Fibroblast of pulmonary artery (primary cell): ENCODE data around the gene MFAP1.
A peak's percentile ranks its signal among the peaks of the same experiment; 100 is the strongest.

ENCODE experiments used
- DNase-seq: peaks from one replicate; pipeline ENCODE4 v3.0.0-alpha.2; 2010; ENCODE audit warnings: low read depth
- H3K4me3 ChIP-seq: replicated peaks from 2 replicates; pipeline ENCODE4 v1.5.1; 2011; ENCODE audit warnings: low read depth, mild to moderate bottlenecking, control low read depth, low read length, moderate library complexity
- TF ChIP-seq, protein P1 (sequence below): IDR thresholded peaks from 2 replicates; pipeline ENCODE4 v1.5.1; 2011; ENCODE audit warnings: mild to moderate bottlenecking, control low read depth, low read length, inconsistent platforms; ENCODE audit errors: missing control alignments

Gene MFAP1

DNA sequence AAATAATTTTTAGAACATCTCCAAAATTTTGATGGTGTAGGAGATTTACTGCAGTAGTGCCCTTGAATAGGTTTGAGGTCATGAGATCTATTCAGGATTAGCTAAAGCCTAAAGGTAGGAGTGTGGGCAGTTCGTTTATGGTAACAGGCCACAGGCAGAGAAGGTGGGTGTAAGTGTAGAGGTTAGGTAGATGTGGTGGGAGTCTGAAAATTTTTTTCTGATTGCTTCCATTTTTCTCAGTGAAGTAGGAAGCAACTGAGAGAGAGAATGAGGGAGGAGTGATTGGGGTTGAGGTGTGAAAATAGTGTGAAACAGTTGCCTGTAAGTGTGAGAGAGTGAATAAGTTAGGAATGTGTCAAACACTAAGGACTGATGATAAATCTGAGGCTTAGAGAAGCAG lies 45.5 kb downstream of the MFAP1 start:
- no peak for DNase-seq
- TF ChIP-seq, protein P1, sequence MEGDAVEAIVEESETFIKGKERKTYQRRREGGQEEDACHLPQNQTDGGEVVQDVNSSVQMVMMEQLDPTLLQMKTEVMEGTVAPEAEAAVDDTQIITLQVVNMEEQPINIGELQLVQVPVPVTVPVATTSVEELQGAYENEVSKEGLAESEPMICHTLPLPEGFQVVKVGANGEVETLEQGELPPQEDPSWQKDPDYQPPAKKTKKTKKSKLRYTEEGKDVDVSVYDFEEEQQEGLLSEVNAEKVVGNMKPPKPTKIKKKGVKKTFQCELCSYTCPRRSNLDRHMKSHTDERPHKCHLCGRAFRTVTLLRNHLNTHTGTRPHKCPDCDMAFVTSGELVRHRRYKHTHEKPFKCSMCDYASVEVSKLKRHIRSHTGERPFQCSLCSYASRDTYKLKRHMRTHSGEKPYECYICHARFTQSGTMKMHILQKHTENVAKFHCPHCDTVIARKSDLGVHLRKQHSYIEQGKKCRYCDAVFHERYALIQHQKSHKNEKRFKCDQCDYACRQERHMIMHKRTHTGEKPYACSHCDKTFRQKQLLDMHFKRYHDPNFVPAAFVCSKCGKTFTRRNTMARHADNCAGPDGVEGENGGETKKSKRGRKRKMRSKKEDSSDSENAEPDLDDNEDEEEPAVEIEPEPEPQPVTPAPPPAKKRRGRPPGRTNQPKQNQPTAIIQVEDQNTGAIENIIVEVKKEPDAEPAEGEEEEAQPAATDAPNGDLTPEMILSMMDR, result no peak

GRCh38 chr15:43777267-43777914 lies 47.1 kb downstream of the MFAP1 start:
- TF ChIP-seq, protein P1, result peak; percentile 84
- H3K4me3 ChIP-seq, result peak overlapping the region; percentile 79
- DNase-seq, result peak; percentile 75

More for the DNA sequence above, 45.5 kb downstream of the MFAP1 start:
- H3K4me3 ChIP-seq, result no peak overlapping the region

GRCh38 chr15:43776718-43777266 lies 47.7 kb downstream of the MFAP1 start, which contains the start of gene ELL3:
Gene ELL3, minus strand, starts transcription at chr15:43776966. Its CDS starts 65 bp downstream, at chr15:43776901.
- peak; percentile 61 for DNase-seq
- TF ChIP-seq, protein P1, result no peak
- H3K4me3 ChIP-seq, result peak within 1 kb of the TSS; percentile 79

GRCh38 chr15:43776101-43776717 lies 48.3 kb downstream of the MFAP1 start:
- no peak for DNase-seq
- peak overlapping the region; percentile 79 for H3K4me3 ChIP-seq
- TF ChIP-seq, protein P1, result no peak

DNA sequence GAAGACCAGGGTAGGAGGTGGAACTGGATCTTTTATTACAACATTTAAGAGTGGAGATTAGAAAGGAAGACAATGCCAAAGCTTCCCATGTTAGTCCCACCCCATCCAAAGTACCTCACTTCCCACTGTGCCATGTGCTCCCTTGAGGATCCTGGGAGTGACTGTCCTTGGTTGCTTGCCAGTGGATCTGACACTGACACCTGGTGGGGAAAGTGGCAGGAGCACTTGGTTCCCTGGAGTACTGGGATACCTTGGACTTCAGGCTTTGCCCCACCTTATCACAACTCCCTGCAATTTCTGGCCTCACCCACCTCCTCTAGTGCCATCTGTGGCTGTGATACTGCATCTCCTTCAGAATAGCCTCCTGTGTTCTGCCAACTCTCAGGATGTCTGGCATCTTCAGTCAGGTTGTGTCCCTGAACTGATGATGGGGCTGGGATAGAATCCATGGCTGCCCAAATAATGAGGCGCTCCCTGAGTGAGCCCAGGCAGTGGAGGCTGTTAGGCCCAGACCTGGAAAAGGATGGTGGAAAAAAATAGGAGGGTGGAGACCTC lies 49.0 kb downstream of the MFAP1 start:
- DNase-seq, result peak; percentile 44
- no peak overlapping the region for H3K4me3 ChIP-seq
- TF ChIP-seq, protein P1, result peak; percentile 34

- TF ChIP-seq, protein P1, result no peak
- no peak for DNase-seq
- no peak overlapping the region for H3K4me3 ChIP-seq
Measured at GRCh38 chr15:43774062-43774461, 50.4 kb downstream of the MFAP1 start.
